Activated T-helper 1 cell treated with anti-CD3 and anti-CD28 coated beads, Interleukin-12 subunit alpha, Interleukin-12 subunit beta, Interleukin-2, Interleukin-4 antibody, amounts not matched to agents 30 ng/mL and 10 ng/mL and 1 ng/mL, durations not matched to agents 14 hours and 24 hours and 36 hours (primary cell): ENCODE data around the gene IL1RL2. TPM values are rescaled to one million over a fixed set of nuclear protein-coding genes. Genes with fewer than 3 reads are reported as not detected.

Experiments
- DNase-seq: peaks from one replicate; pipeline ENCODE4 v3.0.0; 2021; ENCODE audit warnings: low spot score
- H3K27ac Mint-ChIP-seq: one replicate; pipeline ENCODE4 v1.8.0; 2021; ENCODE audit warnings: mild to moderate bottlenecking, mixed read lengths
- H3K27me3 Mint-ChIP-seq: one replicate; pipeline ENCODE4 v1.8.0; 2022; ENCODE audit warnings: mild to moderate bottlenecking, moderate library complexity, mixed read lengths; ENCODE audit not compliant: insufficient read depth
- H3K36me3 Mint-ChIP-seq: one replicate; pipeline ENCODE4 v1.8.0; 2021; ENCODE audit warnings: low read depth, mixed read lengths
- H3K4me1 Mint-ChIP-seq: one replicate; pipeline ENCODE4 v1.8.0; 2021; ENCODE audit warnings: low read depth, mixed read lengths
- H3K4me3 Mint-ChIP-seq: one replicate; pipeline ENCODE4 v1.8.0; 2021; ENCODE audit warnings: mild to moderate bottlenecking, moderate library complexity, mixed read lengths
- H3K9me3 Mint-ChIP-seq: one replicate; pipeline ENCODE4 v1.8.0; 2021; ENCODE audit warnings: mixed read lengths
- intact Hi-C: fragments of 100-400 bp; cut with micrococcal nuclease; formaldehyde crosslinking; loops from one replicate; pipeline ENCODE4 v1.15.1; 2024
- total RNA-seq: library from RNA; stranded (reverse); gene quantifications from 2 replicates; pipeline ENCODE4 v1.2.3, GENCODE V29; 2022

The IL1RL2 gene
- 0.16 TPM in 1 of 2 replicates, not detected in the other for total RNA-seq

- intact Hi-C loops: loop anchor here (10.0 kb wide), 1 partner anchor 302 kb away; no protein-coding TSS in a partner anchor
- H3K36me3 Mint-ChIP-seq: no peaks in the 10 kb centered on the region
- H3K27ac Mint-ChIP-seq: peak within 1 kb of the TSS; percentile 63
- H3K4me1 Mint-ChIP-seq: peaks cover 17% of the 10 kb centered on the region
- H3K9me3 Mint-ChIP-seq: no peaks in the 10 kb centered on the region
- no peak for DNase-seq
- peaks cover 25% of the 10 kb centered on the region for H3K27me3 Mint-ChIP-seq
- peak within 1 kb of the TSS; percentile 73 for H3K4me3 Mint-ChIP-seq
Measured at GRCh38 chr2:102186791-102187495, at the start of gene IL1RL2. Gene IL1RL2, plus strand, starts transcription at chr2:102187023. Its CDS starts 845 bp downstream, at chr2:102187868.

- Mint-ChIP-seq H3K4me1 (peaks cover 33% of the 10 kb centered on the region), H3K27me3 (peaks cover 21% of the 10 kb centered on the region), H3K27ac (peak overlapping the region; percentile 15), H3K9me3 (peaks cover 13% of the 10 kb centered on the region), H3K36me3 (peaks cover 12% of the 10 kb centered on the region), H3K4me3 (no peak overlapping the region)
- intact Hi-C loops: loop anchor here (1.0 to 2.0 kb wide), 7 partner anchors 11 to 136 kb away; no protein-coding TSS in a partner anchor
- DNase-seq: no peak
Measured at GRCh38 chr2:102137138-102137537, 49.7 kb upstream of the IL1RL2 start.

GRCh38 chr2:102138331-102138730, 48.5 kb upstream of the IL1RL2 start:
- Mint-ChIP-seq H3K27ac (peak overlapping the region; percentile 24), H3K36me3 (peaks cover 17% of the 10 kb centered on the region), H3K4me3 (no peak overlapping the region), H3K27me3 (peaks cover 29% of the 10 kb centered on the region), H3K9me3 (peaks cover 19% of the 10 kb centered on the region), H3K4me1 (peaks cover 33% of the 10 kb centered on the region)
- intact Hi-C loops: no loop called here
- no peak for DNase-seq

GRCh38 chr2:102139851-102140250, 47.0 kb upstream of the IL1RL2 start:
- peaks cover 30% of the 10 kb centered on the region for H3K9me3 Mint-ChIP-seq
- no peak overlapping the region for H3K4me3 Mint-ChIP-seq
- no peak overlapping the region for H3K27ac Mint-ChIP-seq
- peaks cover 35% of the 10 kb centered on the region for H3K27me3 Mint-ChIP-seq
- H3K4me1 Mint-ChIP-seq: peaks cover 33% of the 10 kb centered on the region
- peaks cover 17% of the 10 kb centered on the region for H3K36me3 Mint-ChIP-seq
- no peak for DNase-seq
- intact Hi-C loops: no loop called here

- Mint-ChIP-seq H3K27me3 (peaks cover 35% of the 10 kb centered on the region), H3K36me3 (peaks cover 17% of the 10 kb centered on the region), H3K9me3 (peaks cover 35% of the 10 kb centered on the region), H3K4me3 (no peak overlapping the region), H3K4me1 (peaks cover 33% of the 10 kb centered on the region), H3K27ac (no peak overlapping the region)
- DNase-seq: no peak
- intact Hi-C loops: no loop called here
Measured at GRCh38 chr2:102140377-102140776, 46.4 kb upstream of the IL1RL2 start.

GRCh38 chr2:102141011-102141943, 45.5 kb upstream of the IL1RL2 start:
- intact Hi-C loops: no loop called here
- Mint-ChIP-seq H3K4me1 (peaks cover 33% of the 10 kb centered on the region), H3K36me3 (peaks cover 17% of the 10 kb centered on the region), H3K9me3 (peaks cover 44% of the 10 kb centered on the region), H3K27ac (no peak overlapping the region), H3K27me3 (peaks cover 35% of the 10 kb centered on the region), H3K4me3 (peak overlapping the region; percentile 58)
- DNase-seq: no peak

GRCh38 chr2:102141970-102142828, 44.6 kb upstream of the IL1RL2 start, which contains the start of gene IL1R1:
Gene IL1R1, plus strand, starts transcription at chr2:102142746. Its CDS starts 14,979 bp downstream, at chr2:102157725.
- H3K36me3 Mint-ChIP-seq: peaks cover 15% of the 10 kb centered on the region
- intact Hi-C loops: no loop called here

GRCh38 chr2:102142829-102143449, 43.9 kb upstream of the IL1RL2 start:
- no peak for DNase-seq
- Mint-ChIP-seq H3K4me1 (peaks cover 22% of the 10 kb centered on the region), H3K9me3 (peaks cover 51% of the 10 kb centered on the region), H3K4me3 (peak overlapping the region; percentile 41), H3K36me3 (peaks cover 19% of the 10 kb centered on the region), H3K27ac (no peak overlapping the region), H3K27me3 (peaks cover 35% of the 10 kb centered on the region)
- intact Hi-C loops: no loop called here

More at GRCh38 chr2:102141970-102142828, 44.6 kb upstream of the IL1RL2 start, which contains the start of gene IL1R1:
- peak within 1 kb of the TSS; percentile 58 for H3K4me3 Mint-ChIP-seq
- peaks cover 46% of the 10 kb centered on the region for H3K9me3 Mint-ChIP-seq
- peaks cover 25% of the 10 kb centered on the region for H3K4me1 Mint-ChIP-seq
- no peak for DNase-seq
- no peak within 1 kb of the TSS for H3K27ac Mint-ChIP-seq
- peaks cover 35% of the 10 kb centered on the region for H3K27me3 Mint-ChIP-seq

GRCh38 chr2:102143450-102143985, 43.3 kb upstream of the IL1RL2 start:
- peak overlapping the region; percentile 41 for H3K4me3 Mint-ChIP-seq
- H3K9me3 Mint-ChIP-seq: peaks cover 53% of the 10 kb centered on the region
- intact Hi-C loops: no loop called here
- H3K27ac Mint-ChIP-seq: no peak overlapping the region
- peaks cover 35% of the 10 kb centered on the region for H3K27me3 Mint-ChIP-seq
- peaks cover 20% of the 10 kb centered on the region for H3K36me3 Mint-ChIP-seq
- H3K4me1 Mint-ChIP-seq: peaks cover 22% of the 10 kb centered on the region
- DNase-seq: no peak

- Mint-ChIP-seq H3K4me3 (no peak overlapping the region), H3K27ac (no peak overlapping the region), H3K36me3 (peaks cover 25% of the 10 kb centered on the region)
Measured at GRCh38 chr2:102144128-102144527, 42.7 kb upstream of the IL1RL2 start.

GRCh38 chr2:102145107-102145506, 41.7 kb upstream of the IL1RL2 start:
- peaks cover 13% of the 10 kb centered on the region for H3K4me1 Mint-ChIP-seq
- no peak overlapping the region for H3K27ac Mint-ChIP-seq
- H3K27me3 Mint-ChIP-seq: peaks cover 33% of the 10 kb centered on the region
- H3K36me3 Mint-ChIP-seq: peaks cover 24% of the 10 kb centered on the region
- intact Hi-C loops: no loop called here
- DNase-seq: no peak
- no peak overlapping the region for H3K4me3 Mint-ChIP-seq
- peaks cover 62% of the 10 kb centered on the region for H3K9me3 Mint-ChIP-seq

More at GRCh38 chr2:102144128-102144527, 42.7 kb upstream of the IL1RL2 start:
- Mint-ChIP-seq H3K9me3 (peaks cover 59% of the 10 kb centered on the region), H3K27me3 (peaks cover 35% of the 10 kb centered on the region), H3K4me1 (peaks cover 19% of the 10 kb centered on the region)
- no peak for DNase-seq
- intact Hi-C loops: no loop called here
